Nephron progenitor cell (in vitro differentiated cells): ENCODE measurements around the gene CHKA.

Experiments
- DNase-seq: peaks from one replicate; pipeline ENCODE4 v3.0.0; 2021
- H3K27ac Mint-ChIP-seq: 2 replicates; pipeline ENCODE4 v1.8.0; 2021; ENCODE audit warnings: mild to moderate bottlenecking, moderate library complexity, mixed read lengths
- H3K27me3 Mint-ChIP-seq: 2 replicates; pipeline ENCODE4 v1.8.0; 2021; ENCODE audit warnings: mild to moderate bottlenecking, low read depth, mixed read lengths; ENCODE audit not compliant: poor library complexity
- H3K36me3 Mint-ChIP-seq: 2 replicates; pipeline ENCODE4 v1.8.0; 2021; ENCODE audit warnings: low read depth, mixed read lengths
- H3K4me1 Mint-ChIP-seq: 2 replicates; pipeline ENCODE4 v1.8.0; 2021; ENCODE audit warnings: mixed read lengths
- H3K4me3 Mint-ChIP-seq: 2 replicates; pipeline ENCODE4 v1.8.0; 2021; ENCODE audit warnings: mild to moderate bottlenecking, moderate library complexity, mixed read lengths
- H3K9me3 Mint-ChIP-seq: 2 replicates; pipeline ENCODE4 v1.8.0; 2021; ENCODE audit warnings: mild to moderate bottlenecking, moderate library complexity, mixed read lengths
- CTCF ChIP-seq: fragments of 200-600 bp; sonication (generic); IDR thresholded peaks from 2 replicates; pipeline ENCODE4 v1.5.0; 2021; ENCODE audit warnings: antibody characterized with exemption

Gene CHKA

GRCh38 chr11:68117853-68118470, 3.2 kb downstream of the CHKA start:
- no peaks in the 10 kb centered on the region for H3K9me3 Mint-ChIP-seq
- H3K27ac Mint-ChIP-seq: peak overlapping the region; percentile 78
- no peak for TF ChIP-seq CTCF
- peaks cover 44% of the 10 kb centered on the region for H3K4me1 Mint-ChIP-seq
- H3K36me3 Mint-ChIP-seq: no peaks in the 10 kb centered on the region
- H3K27me3 Mint-ChIP-seq: no peaks in the 10 kb centered on the region
- H3K4me3 Mint-ChIP-seq: peak overlapping the region; percentile 94
- no peak for DNase-seq

- peaks cover 3% of the 10 kb centered on the region for H3K9me3 Mint-ChIP-seq
- TF ChIP-seq CTCF: no peak
- peak overlapping the region; percentile 95 for H3K27ac Mint-ChIP-seq
- H3K36me3 Mint-ChIP-seq: peaks cover 7% of the 10 kb centered on the region
- peak overlapping the region; percentile 62 for H3K4me3 Mint-ChIP-seq
- DNase-seq: no peak
- no peaks in the 10 kb centered on the region for H3K27me3 Mint-ChIP-seq
- H3K4me1 Mint-ChIP-seq: peaks cover 39% of the 10 kb centered on the region
Observed at GRCh38 chr11:68116974-68117373, 4.2 kb downstream of the CHKA start.

- TF ChIP-seq CTCF: no peak
- Mint-ChIP-seq H3K27ac (no peak overlapping the region), H3K36me3 (peaks cover 13% of the 10 kb centered on the region), H3K27me3 (no peaks in the 10 kb centered on the region), H3K4me3 (no peak overlapping the region), H3K4me1 (peaks cover 39% of the 10 kb centered on the region), H3K9me3 (peaks cover 3% of the 10 kb centered on the region)
- DNase-seq: no peak
Observed at GRCh38 chr11:68116126-68116525, 5.1 kb downstream of the CHKA start.

- Mint-ChIP-seq H3K36me3 (peaks cover 17% of the 10 kb centered on the region), H3K4me3 (no peak overlapping the region), H3K4me1 (peaks cover 38% of the 10 kb centered on the region), H3K9me3 (peaks cover 3% of the 10 kb centered on the region), H3K27me3 (no peaks in the 10 kb centered on the region), H3K27ac (peak overlapping the region; percentile 68)
- DNase-seq: no peak
- no peak for TF ChIP-seq CTCF
Observed at GRCh38 chr11:68115285-68115684, 5.9 kb downstream of the CHKA start.

GRCh38 chr11:68113986-68114385, 7.2 kb downstream of the CHKA start:
- Mint-ChIP-seq H3K27ac (no peak overlapping the region), H3K4me3 (no peak overlapping the region), H3K36me3 (peaks cover 28% of the 10 kb centered on the region), H3K9me3 (peaks cover 3% of the 10 kb centered on the region), H3K27me3 (no peaks in the 10 kb centered on the region), H3K4me1 (peaks cover 25% of the 10 kb centered on the region)
- TF ChIP-seq CTCF: no peak
- DNase-seq: no peak

GRCh38 chr11:68107689-68108088, 13.5 kb downstream of the CHKA start:
- Mint-ChIP-seq H3K4me1 (peaks cover 22% of the 10 kb centered on the region), H3K36me3 (peaks cover 51% of the 10 kb centered on the region), H3K4me3 (no peak overlapping the region), H3K27me3 (no peaks in the 10 kb centered on the region), H3K27ac (no peak overlapping the region), H3K9me3 (peaks cover 7% of the 10 kb centered on the region)
- DNase-seq: no peak
- TF ChIP-seq CTCF: no peak
